HG03520 (cell line): Measurements from ENCODE around the gene VPS4A.

Experiments
- ATAC-seq: cut with Tn5 transposase; IDR thresholded peaks from one replicate; pipeline ENCODE4 v1.9.1; 2021; ENCODE audit warnings: mild to moderate bottlenecking, moderate library complexity; ENCODE audit not compliant: unreplicated experiment

Gene VPS4A

GRCh38 chr16:69363281-69363717 is 52.1 kb downstream of the VPS4A start:
- ATAC-seq = no peak

GRCh38 chr16:69364088-69364487 is 52.9 kb downstream of the VPS4A start:
- ATAC-seq = no peak

- no peak for ATAC-seq
These were observed 54.8 kb downstream of the VPS4A start for GRCh38 chr16:69365901-69366300.

GRCh38 chr16:69366431-69366830 is 55.3 kb downstream of the VPS4A start:
- no peak for ATAC-seq

GRCh38 chr16:69367980-69368379 is 56.8 kb downstream of the VPS4A start:
- no peak for ATAC-seq

- no peak for ATAC-seq
These were observed 57.7 kb downstream of the VPS4A start for GRCh38 chr16:69368866-69369265.

- ATAC-seq = no peak
These were observed 60.4 kb downstream of the VPS4A start for GRCh38 chr16:69371564-69371963.

GRCh38 chr16:69373019-69373418 is 61.9 kb downstream of the VPS4A start:
- no peak for ATAC-seq
